Peyer's patch (tissue), 4 donors: ENCODE results near the gene CD52.

Experiments
- POLR2A ChIP-seq, 2 donors: fragments of 450-650 bp; IDR thresholded peaks; one replicate each; pipeline ENCODE4 v1.5.1; 2017; ENCODE audit warnings: antibody characterized with exemption in 2 of 2, mild to moderate bottlenecking in 2 of 2, moderate library complexity in 2 of 2
- TF ChIP-seq, protein P1 (sequence below), 6 experiments: fragments of 450-650 bp in 4 of 6; fragments of 200-600 bp in 2 of 6; sonication (generic) in 1 of 6; IDR thresholded peaks; one replicate each; pipeline ENCODE4 v1.5.1; 2017 to 2019; ENCODE audit warnings: antibody characterized with exemption in 6 of 6, mild to moderate bottlenecking in 3 of 6, moderate library complexity in 1 of 6

DNA sequence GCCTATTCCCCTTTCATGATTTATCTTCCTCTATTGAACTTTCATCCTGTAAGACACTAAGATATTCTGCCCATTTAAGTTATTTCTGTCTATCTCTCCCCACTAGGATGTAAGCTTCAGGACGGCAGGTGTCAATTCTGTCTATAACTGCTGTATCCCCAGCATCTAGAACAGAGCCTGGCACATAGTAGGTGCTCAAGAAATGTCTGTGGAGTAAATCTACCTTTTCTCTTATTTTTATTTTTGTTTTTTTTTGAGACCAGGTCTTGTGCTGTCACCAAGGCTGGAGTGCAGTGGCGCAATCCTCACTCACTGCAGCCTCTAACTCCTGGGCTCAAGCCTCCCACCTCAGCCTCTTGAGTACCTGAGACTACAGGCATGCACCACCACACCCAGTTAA is 5.6 kb downstream of the CD52 start:
- TF ChIP-seq, protein P1, sequence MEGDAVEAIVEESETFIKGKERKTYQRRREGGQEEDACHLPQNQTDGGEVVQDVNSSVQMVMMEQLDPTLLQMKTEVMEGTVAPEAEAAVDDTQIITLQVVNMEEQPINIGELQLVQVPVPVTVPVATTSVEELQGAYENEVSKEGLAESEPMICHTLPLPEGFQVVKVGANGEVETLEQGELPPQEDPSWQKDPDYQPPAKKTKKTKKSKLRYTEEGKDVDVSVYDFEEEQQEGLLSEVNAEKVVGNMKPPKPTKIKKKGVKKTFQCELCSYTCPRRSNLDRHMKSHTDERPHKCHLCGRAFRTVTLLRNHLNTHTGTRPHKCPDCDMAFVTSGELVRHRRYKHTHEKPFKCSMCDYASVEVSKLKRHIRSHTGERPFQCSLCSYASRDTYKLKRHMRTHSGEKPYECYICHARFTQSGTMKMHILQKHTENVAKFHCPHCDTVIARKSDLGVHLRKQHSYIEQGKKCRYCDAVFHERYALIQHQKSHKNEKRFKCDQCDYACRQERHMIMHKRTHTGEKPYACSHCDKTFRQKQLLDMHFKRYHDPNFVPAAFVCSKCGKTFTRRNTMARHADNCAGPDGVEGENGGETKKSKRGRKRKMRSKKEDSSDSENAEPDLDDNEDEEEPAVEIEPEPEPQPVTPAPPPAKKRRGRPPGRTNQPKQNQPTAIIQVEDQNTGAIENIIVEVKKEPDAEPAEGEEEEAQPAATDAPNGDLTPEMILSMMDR (IDR thresholded peaks at IDR 0.05), result no peak
- TF ChIP-seq POLR2A (IDR thresholded peaks at IDR 0.05), result no peak
